Thyroid gland (tissue), 4 donors: ENCODE data around the gene TCP10L.
A peak's percentile ranks its signal among the peaks of the same experiment; 100 is the strongest.

ENCODE experiments used
- CTCF ChIP-seq, 6 experiments: fragments of 200-600 bp in 3 of 6; fragments of 450-650 bp in 3 of 6; sonication (generic) in 3 of 6; IDR thresholded peaks; one replicate each; pipeline ENCODE4 v1.5.1; 2016 to 2019; ENCODE audit warnings: antibody characterized with exemption in 6 of 6, mild to moderate bottlenecking in 2 of 6, inconsistent platforms in 1 of 6, moderate library complexity in 1 of 6
- POLR2A ChIP-seq, 2 donors: fragments of 450-650 bp; IDR thresholded peaks; one replicate each; pipeline ENCODE4 v1.6.1; 2017; ENCODE audit warnings: antibody characterized with exemption in 2 of 2, mild to moderate bottlenecking in 2 of 2, moderate library complexity in 1 of 2

GRCh38 chr21:32562426-32562825 is 22.9 kb downstream of the TCP10L start:
- peak in 4 of 6 experiments; percentile 39 to 53 (median 44) for TF ChIP-seq CTCF (IDR thresholded peaks at IDR 0.05)
- no peak for TF ChIP-seq POLR2A (IDR thresholded peaks at IDR 0.05)
